ENCODE measurements around the gene RALBP1.

RALBP1 gene

GRCh38 chr18:9549405-9549804, 74.1 kb downstream of the RALBP1 start:
- TF ChIP-seq JUND (IDR thresholded peaks at IDR 0.05; ENCODE audit: low read depth): no peak
- peak in 1 of 2 experiments; percentile 16 for DNase-seq (ENCODE audit: low read depth in 1 of 2, low spot score in 1 of 2)
- in situ Hi-C loops (cut with HindIII; ENCODE audit: low pct_unique_long_range_greater_than_20kb, low sequenced_read_pairs): no loop called here

GRCh38 chr18:9550429-9550828, 75.1 kb downstream of the RALBP1 start:
- TF ChIP-seq JUND (IDR thresholded peaks at IDR 0.05; ENCODE audit: low read depth): no peak
- in situ Hi-C loops (cut with HindIII; ENCODE audit: low pct_unique_long_range_greater_than_20kb, low sequenced_read_pairs): no loop called here
- DNase-seq (ENCODE audit: low read depth in 1 of 2, low spot score in 1 of 2): no peak

- in situ Hi-C loops (cut with HindIII; ENCODE audit: low pct_unique_long_range_greater_than_20kb, low sequenced_read_pairs): no loop called here
- DNase-seq (ENCODE audit: low read depth in 1 of 2, low spot score in 1 of 2): no peak
- no peak for TF ChIP-seq JUND (IDR thresholded peaks at IDR 0.05; ENCODE audit: low read depth)
Measured at GRCh38 chr18:9552191-9552590, 76.9 kb downstream of the RALBP1 start.

- in situ Hi-C loops (cut with HindIII; ENCODE audit: low pct_unique_long_range_greater_than_20kb, low sequenced_read_pairs): no loop called here
- no peak for DNase-seq (ENCODE audit: low read depth in 1 of 2, low spot score in 1 of 2)
- no peak for TF ChIP-seq JUND (IDR thresholded peaks at IDR 0.05; ENCODE audit: low read depth)
Measured at GRCh38 chr18:9552616-9553015, 77.3 kb downstream of the RALBP1 start.

GRCh38 chr18:9557250-9557943, 82.1 kb downstream of the RALBP1 start:
- in situ Hi-C loops (cut with HindIII; ENCODE audit: low pct_unique_long_range_greater_than_20kb, low sequenced_read_pairs): no loop called here
- no peak for TF ChIP-seq JUND (IDR thresholded peaks at IDR 0.05; ENCODE audit: low read depth)
- no peak for DNase-seq (ENCODE audit: low read depth in 1 of 2, low spot score in 1 of 2)

- no peak for TF ChIP-seq JUND (IDR thresholded peaks at IDR 0.05; ENCODE audit: low read depth)
- in situ Hi-C loops (cut with HindIII; ENCODE audit: low pct_unique_long_range_greater_than_20kb, low sequenced_read_pairs): no loop called here
Measured at GRCh38 chr18:9558387-9559064, 83.2 kb downstream of the RALBP1 start.

GRCh38 chr18:9559253-9559652, 83.9 kb downstream of the RALBP1 start:
- no peak for DNase-seq (ENCODE audit: low read depth in 1 of 2, low spot score in 1 of 2)
- no peak for TF ChIP-seq JUND (IDR thresholded peaks at IDR 0.05; ENCODE audit: low read depth)
- in situ Hi-C loops (cut with HindIII; ENCODE audit: low pct_unique_long_range_greater_than_20kb, low sequenced_read_pairs): no loop called here

More at GRCh38 chr18:9558387-9559064, 83.2 kb downstream of the RALBP1 start:
- no peak for DNase-seq (ENCODE audit: low read depth in 1 of 2, low spot score in 1 of 2)

- no peak for DNase-seq (ENCODE audit: low read depth in 1 of 2, low spot score in 1 of 2)
- in situ Hi-C loops (cut with HindIII; ENCODE audit: low pct_unique_long_range_greater_than_20kb, low sequenced_read_pairs): no loop called here
- TF ChIP-seq JUND (IDR thresholded peaks at IDR 0.05; ENCODE audit: low read depth): no peak
Measured at GRCh38 chr18:9561759-9562158, 86.4 kb downstream of the RALBP1 start.

GRCh38 chr18:9562584-9562983, 87.3 kb downstream of the RALBP1 start:
- TF ChIP-seq JUND (IDR thresholded peaks at IDR 0.05; ENCODE audit: low read depth): no peak
- in situ Hi-C loops (cut with HindIII; ENCODE audit: low pct_unique_long_range_greater_than_20kb, low sequenced_read_pairs): no loop called here
- DNase-seq (ENCODE audit: low read depth in 1 of 2, low spot score in 1 of 2): no peak

GRCh38 chr18:9563331-9563730, 88.0 kb downstream of the RALBP1 start:
- DNase-seq (ENCODE audit: low read depth in 1 of 2, low spot score in 1 of 2): no peak
- no peak for TF ChIP-seq JUND (IDR thresholded peaks at IDR 0.05; ENCODE audit: low read depth)
- in situ Hi-C loops (cut with HindIII; ENCODE audit: low pct_unique_long_range_greater_than_20kb, low sequenced_read_pairs): no loop called here

GRCh38 chr18:9565407-9565806, 90.1 kb downstream of the RALBP1 start:
- DNase-seq (ENCODE audit: low read depth in 1 of 2, low spot score in 1 of 2): no peak
- TF ChIP-seq JUND (IDR thresholded peaks at IDR 0.05; ENCODE audit: low read depth): no peak
- in situ Hi-C loops (cut with HindIII; ENCODE audit: low pct_unique_long_range_greater_than_20kb, low sequenced_read_pairs): no loop called here

GRCh38 chr18:9568186-9568585, 92.9 kb downstream of the RALBP1 start:
- DNase-seq (ENCODE audit: low read depth in 1 of 2, low spot score in 1 of 2): peak in 1 of 2 experiments; percentile 39
- in situ Hi-C loops (cut with HindIII; ENCODE audit: low pct_unique_long_range_greater_than_20kb, low sequenced_read_pairs): no loop called here
- TF ChIP-seq JUND (IDR thresholded peaks at IDR 0.05; ENCODE audit: low read depth): no peak

GRCh38 chr18:9569178-9569577, 93.9 kb downstream of the RALBP1 start:
- TF ChIP-seq JUND (IDR thresholded peaks at IDR 0.05; ENCODE audit: low read depth): no peak
- DNase-seq (ENCODE audit: low read depth in 1 of 2, low spot score in 1 of 2): no peak
- in situ Hi-C loops (cut with HindIII; ENCODE audit: low pct_unique_long_range_greater_than_20kb, low sequenced_read_pairs): no loop called here
